ENCODE data around the gene ABCB4. TPM values are rescaled to one million over a fixed set of nuclear protein-coding genes. Genes with fewer than 3 reads are reported as not detected.

The ABCB4 gene
- total RNA-seq, 4 donors from 2014 or later, result 0.70 to 16.5 (median 1.1) TPM

DNA sequence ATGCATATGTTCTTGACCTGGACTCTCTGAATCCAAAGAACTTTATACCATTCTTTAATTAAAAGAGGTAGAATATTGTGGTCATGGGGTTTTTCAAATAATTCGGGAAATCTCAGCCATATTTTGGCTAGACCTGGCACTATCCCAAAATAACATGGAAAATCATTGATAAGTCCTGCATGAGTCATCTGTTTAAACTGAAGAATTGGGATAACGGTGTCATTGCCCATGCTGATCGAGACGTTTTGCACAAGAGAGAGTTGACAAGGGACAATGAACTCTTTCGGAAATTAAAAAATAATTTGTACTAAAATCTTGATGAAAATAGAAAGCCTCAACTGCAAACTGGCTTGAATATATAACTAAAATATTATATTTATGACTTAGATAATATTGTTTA is 19.9 kb upstream of the ABCB4 start:
- Histone ChIP-seq H3K27me3 (no peaks in the 10 kb centered on the region), H3K9me3 (no peaks in the 10 kb centered on the region), H3K4me3 (no peak overlapping the region), H3K27ac (no peak overlapping the region), H3K36me3 (no peaks in the 10 kb centered on the region), H3K4me1 (no peaks in the 10 kb centered on the region)
- DNase-seq, result no peak
- TF ChIP-seq POLR2A (IDR thresholded peaks at IDR 0.05), result no peak
- TF ChIP-seq, protein P1, sequence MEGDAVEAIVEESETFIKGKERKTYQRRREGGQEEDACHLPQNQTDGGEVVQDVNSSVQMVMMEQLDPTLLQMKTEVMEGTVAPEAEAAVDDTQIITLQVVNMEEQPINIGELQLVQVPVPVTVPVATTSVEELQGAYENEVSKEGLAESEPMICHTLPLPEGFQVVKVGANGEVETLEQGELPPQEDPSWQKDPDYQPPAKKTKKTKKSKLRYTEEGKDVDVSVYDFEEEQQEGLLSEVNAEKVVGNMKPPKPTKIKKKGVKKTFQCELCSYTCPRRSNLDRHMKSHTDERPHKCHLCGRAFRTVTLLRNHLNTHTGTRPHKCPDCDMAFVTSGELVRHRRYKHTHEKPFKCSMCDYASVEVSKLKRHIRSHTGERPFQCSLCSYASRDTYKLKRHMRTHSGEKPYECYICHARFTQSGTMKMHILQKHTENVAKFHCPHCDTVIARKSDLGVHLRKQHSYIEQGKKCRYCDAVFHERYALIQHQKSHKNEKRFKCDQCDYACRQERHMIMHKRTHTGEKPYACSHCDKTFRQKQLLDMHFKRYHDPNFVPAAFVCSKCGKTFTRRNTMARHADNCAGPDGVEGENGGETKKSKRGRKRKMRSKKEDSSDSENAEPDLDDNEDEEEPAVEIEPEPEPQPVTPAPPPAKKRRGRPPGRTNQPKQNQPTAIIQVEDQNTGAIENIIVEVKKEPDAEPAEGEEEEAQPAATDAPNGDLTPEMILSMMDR (IDR thresholded peaks at IDR 0.05), result no peak

DNA sequence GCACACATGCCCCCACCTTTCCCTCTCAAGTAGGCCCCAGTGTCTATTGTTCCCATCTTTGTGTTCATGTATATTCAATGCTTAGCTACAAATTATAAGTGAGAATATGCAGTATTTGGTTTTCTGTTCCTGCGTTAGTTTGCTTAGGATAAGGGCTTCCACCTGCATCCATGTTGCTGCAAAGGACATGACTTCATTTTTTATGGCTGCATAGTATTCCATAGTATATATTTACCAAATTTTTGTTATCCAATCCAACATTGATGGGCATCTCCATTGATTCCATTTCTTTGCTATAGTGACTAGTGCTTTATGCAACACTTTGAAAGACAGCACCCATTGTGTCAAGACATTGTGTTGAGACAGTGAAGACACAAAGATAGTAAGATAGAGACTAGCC is 19.0 kb upstream of the ABCB4 start:
- H3K36me3 ChIP-seq, result no peaks in the 10 kb centered on the region

DNA sequence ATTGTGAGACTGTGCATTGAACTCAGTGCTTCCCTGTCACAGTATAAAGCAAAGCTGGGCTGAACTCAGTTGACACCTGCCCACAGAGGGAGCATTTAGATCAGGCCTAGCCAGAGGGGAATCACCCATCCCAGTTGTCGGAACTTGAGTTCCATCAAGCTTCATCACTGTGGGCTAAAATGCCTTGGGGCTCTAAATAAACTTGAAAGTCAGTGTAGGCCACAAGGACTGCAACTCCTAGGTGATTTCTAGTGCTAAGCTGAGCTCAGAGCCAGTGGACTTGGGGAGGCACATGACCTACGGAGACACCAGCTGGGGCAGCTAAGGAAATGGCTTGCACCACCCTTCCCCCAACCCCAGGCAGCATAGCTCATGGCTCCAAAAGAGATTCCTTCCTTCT is 7.7 kb upstream of the ABCB4 start:
- no peak overlapping the region for H3K4me3 ChIP-seq
- no peaks in the 10 kb centered on the region for H3K9me3 ChIP-seq
- no peaks in the 10 kb centered on the region for H3K27me3 ChIP-seq
- H3K36me3 ChIP-seq, result no peaks in the 10 kb centered on the region
- H3K27ac ChIP-seq, result no peak overlapping the region
- no peaks in the 10 kb centered on the region for H3K4me1 ChIP-seq
- TF ChIP-seq, protein P1 (IDR thresholded peaks at IDR 0.05), result no peak
- no peak for TF ChIP-seq POLR2A (IDR thresholded peaks at IDR 0.05)
- DNase-seq, result no peak

More for the DNA sequence above, 19.0 kb upstream of the ABCB4 start:
- no peaks in the 10 kb centered on the region for H3K27me3 ChIP-seq
- H3K4me3 ChIP-seq, result no peak overlapping the region
- DNase-seq, result no peak
- no peak for TF ChIP-seq POLR2A (IDR thresholded peaks at IDR 0.05)
- TF ChIP-seq, protein P1 (IDR thresholded peaks at IDR 0.05), result no peak
- no peaks in the 10 kb centered on the region for H3K4me1 ChIP-seq
- H3K9me3 ChIP-seq, result no peaks in the 10 kb centered on the region
- no peak overlapping the region for H3K27ac ChIP-seq

DNA sequence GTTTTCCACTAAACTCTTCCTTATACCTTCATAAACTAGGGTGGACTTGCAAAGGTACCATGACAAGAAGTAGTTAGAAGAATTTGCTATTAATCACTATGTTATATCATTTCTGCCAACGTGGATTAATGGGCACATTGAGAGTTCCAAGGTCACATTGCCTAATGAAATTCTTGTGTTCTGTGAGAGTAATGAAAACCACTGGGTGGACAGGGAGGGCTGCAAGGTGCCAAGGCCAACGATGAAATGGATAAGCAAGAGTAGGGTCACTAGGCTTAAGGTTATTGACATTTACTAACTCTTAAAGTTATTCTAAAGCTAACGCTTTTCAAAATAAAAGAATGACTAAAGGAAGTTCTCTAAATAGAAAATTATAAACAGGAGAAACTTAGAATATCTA is 6.6 kb upstream of the ABCB4 start:
- no peak for DNase-seq
- no peaks in the 10 kb centered on the region for H3K9me3 ChIP-seq
- H3K36me3 ChIP-seq, result no peaks in the 10 kb centered on the region
- TF ChIP-seq POLR2A (IDR thresholded peaks at IDR 0.05), result no peak
- TF ChIP-seq, protein P1 (IDR thresholded peaks at IDR 0.05), result no peak
- H3K27me3 ChIP-seq, result no peaks in the 10 kb centered on the region
- H3K27ac ChIP-seq, result no peak overlapping the region
- H3K4me1 ChIP-seq, result no peaks in the 10 kb centered on the region
- H3K4me3 ChIP-seq, result no peak overlapping the region

DNA sequence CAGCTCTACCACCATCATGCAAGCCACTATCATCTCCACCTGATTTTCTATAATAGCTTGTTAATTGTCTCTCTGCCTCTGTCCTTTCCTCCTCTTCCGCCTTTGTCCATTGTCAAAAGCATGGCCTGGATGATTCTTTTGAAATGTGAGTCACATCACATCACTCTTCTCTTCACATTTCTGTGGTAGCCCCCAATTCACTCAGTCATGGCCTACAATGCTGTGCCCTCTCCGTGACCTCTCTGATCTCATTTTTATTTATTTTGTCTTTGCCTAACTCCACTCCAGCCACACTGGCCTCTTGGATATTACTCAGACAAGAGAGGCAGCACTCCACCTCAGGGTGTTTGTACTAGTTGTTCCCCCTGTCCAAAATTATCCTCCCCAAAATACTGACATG is 4.9 kb upstream of the ABCB4 start:
- peaks cover 0 to 10% (median 2%) of the 10 kb centered on the region in 4 donors for H3K4me1 ChIP-seq
- TF ChIP-seq, protein P1 (IDR thresholded peaks at IDR 0.05), result no peak
- no peak for TF ChIP-seq POLR2A (IDR thresholded peaks at IDR 0.05)

DNA sequence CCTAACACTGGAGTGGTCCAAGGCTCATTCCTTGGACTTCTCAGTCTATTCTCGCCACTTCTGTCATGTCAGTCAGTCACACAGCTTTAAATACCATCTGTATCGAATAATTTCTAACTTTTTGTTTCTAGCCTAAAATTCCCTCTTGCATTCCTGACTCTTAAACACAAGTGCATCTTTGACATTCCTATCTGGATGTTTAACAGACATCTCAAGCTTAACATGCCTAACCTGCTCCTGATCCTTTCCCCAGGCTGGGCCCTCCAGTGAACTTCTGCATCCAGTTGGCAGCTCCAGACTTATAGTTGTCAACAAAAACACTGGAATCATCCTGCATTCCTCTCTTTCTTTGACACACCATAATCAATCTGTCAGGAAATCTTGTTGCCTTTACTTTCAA is 4.5 kb upstream of the ABCB4 start:
- no peaks in the 10 kb centered on the region for H3K27me3 ChIP-seq
- H3K4me3 ChIP-seq, result no peak overlapping the region
- H3K27ac ChIP-seq, result no peak overlapping the region
- no peaks in the 10 kb centered on the region for H3K9me3 ChIP-seq
- TF ChIP-seq, protein P1 (IDR thresholded peaks at IDR 0.05), result no peak
- TF ChIP-seq POLR2A (IDR thresholded peaks at IDR 0.05), result no peak
- DNase-seq, result no peak
- H3K4me1 ChIP-seq, result peaks cover 0 to 14% (median 2%) of the 10 kb centered on the region in 4 donors
- H3K36me3 ChIP-seq, result no peaks in the 10 kb centered on the region

More for the DNA sequence above, 4.9 kb upstream of the ABCB4 start:
- Histone ChIP-seq H3K27me3 (no peaks in the 10 kb centered on the region), H3K27ac (no peak overlapping the region), H3K9me3 (no peaks in the 10 kb centered on the region), H3K36me3 (no peaks in the 10 kb centered on the region), H3K4me3 (no peak overlapping the region)
- DNase-seq, result no peak
